Naive B cell (primary cell): ENCODE results near the gene FBRSL1. TPM values are rescaled to one million over a fixed set of nuclear protein-coding genes. Genes with fewer than 3 reads are reported as not detected.

ENCODE experiments used
- ATAC-seq, 2 donors: fragments of 150-1000 bp; cut with Tn5 transposase; 2 replicates each; pipeline ENCODE4 v1.10.0; 2021; ENCODE audit warnings: low read depth in 2 of 2, mild to moderate bottlenecking in 2 of 2, moderate library complexity in 2 of 2
- DNase-seq: peaks from one replicate; pipeline ENCODE4 v3.0.0; 2022
- H3K27ac Mint-ChIP-seq, 6 donors: one replicate each; pipeline ENCODE4 v1.8.0; 2020 to 2022; ENCODE audit warnings: mild to moderate bottlenecking in 6 of 6, mixed read lengths in 6 of 6, moderate library complexity in 5 of 6, inconsistent platforms in 2 of 6
- H3K27me3 Mint-ChIP-seq, 3 donors: one replicate each; pipeline ENCODE4 v1.8.0; 2021 to 2022; ENCODE audit warnings: mixed read lengths in 3 of 3, mild to moderate bottlenecking in 1 of 3
- H3K36me3 Mint-ChIP-seq, 2 donors: one replicate each; pipeline ENCODE4 v1.8.0; 2020 to 2022; ENCODE audit warnings: mixed read lengths in 2 of 2, inconsistent platforms in 1 of 2, mild to moderate bottlenecking in 1 of 2
- H3K4me1 Mint-ChIP-seq, 3 donors: one replicate each; pipeline ENCODE4 v1.8.0; 2020 to 2022; ENCODE audit warnings: mixed read lengths in 3 of 3, inconsistent platforms in 1 of 3, mild to moderate bottlenecking in 1 of 3, moderate library complexity in 1 of 3
- H3K4me3 Mint-ChIP-seq, 8 donors: one replicate each; pipeline ENCODE4 v1.8.0; 2020 to 2022; ENCODE audit warnings: mild to moderate bottlenecking in 8 of 8, mixed read lengths in 8 of 8, moderate library complexity in 8 of 8, inconsistent platforms in 2 of 8
- H3K9me3 Mint-ChIP-seq, 7 donors: one replicate each; pipeline ENCODE4 v1.8.0; 2020 to 2022; ENCODE audit warnings: mixed read lengths in 7 of 7, mild to moderate bottlenecking in 5 of 7, inconsistent platforms in 2 of 7, moderate library complexity in 1 of 7
- polyA plus RNA-seq, 6 donors: library from polyadenylated mRNA; unstranded; fragments of 300-500 nt; fragmentation: Illumina TruSeq; gene quantifications; one replicate each; pipeline ENCODE4 v1.2.3, GENCODE V29; 2021; ENCODE audit warnings: low read depth in 6 of 6

Gene FBRSL1
- polyA plus RNA-seq, 6 donors from 2014 or later, result 0.60 to 5.8 (median 2.9) TPM

DNA sequence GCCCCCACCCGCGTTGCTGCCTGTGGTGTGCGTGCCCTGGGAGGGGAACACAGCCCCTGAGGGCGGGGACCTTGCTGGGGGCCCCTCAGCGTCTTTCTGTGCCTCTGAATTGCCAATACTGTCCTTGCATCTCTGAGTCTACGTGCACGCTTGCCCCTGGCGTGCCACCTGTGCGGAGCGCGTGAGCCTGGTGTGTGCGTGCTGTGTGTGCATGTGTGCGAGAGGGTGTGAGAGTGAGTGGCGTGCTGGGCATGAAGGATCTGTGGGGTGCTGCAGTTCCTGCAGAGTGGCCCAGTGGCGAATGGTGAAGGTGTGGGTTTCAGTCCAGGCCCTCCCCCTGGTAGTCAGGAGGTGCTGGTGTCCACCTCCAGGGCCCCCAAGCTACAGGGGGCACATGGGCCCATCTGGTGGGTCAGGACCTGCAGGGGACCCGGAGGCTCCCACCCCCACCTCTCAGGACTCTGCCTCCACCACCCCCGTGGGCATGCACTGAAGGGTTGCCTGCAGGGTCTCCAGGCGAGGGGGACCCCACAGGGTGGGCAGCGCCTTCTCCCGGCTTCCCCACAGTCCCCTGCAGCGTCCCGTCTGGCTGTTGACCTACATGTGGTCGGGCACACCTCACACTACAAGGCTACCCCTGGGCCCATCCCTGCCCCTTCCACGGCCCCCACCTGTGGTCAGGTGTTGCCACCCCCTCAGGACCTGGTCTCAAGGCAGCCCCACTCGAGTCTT lies 21.0 kb downstream of the FBRSL1 start:
- Mint-ChIP-seq H3K4me3 (peak overlapping the region in 2 of 8 donors; percentile 25 to 60), H3K27ac (no peak overlapping the region), H3K9me3 (peaks cover 0 to 9% (median 3%) of the 10 kb centered on the region in 7 donors), H3K36me3 (peaks cover 8 to 11% of the 10 kb centered on the region in 2 donors), H3K27me3 (no peaks in the 10 kb centered on the region), H3K4me1 (peaks cover 14 to 21% (median 16%) of the 10 kb centered on the region in 3 donors)
- DNase-seq, result no peak
- ATAC-seq, result no peak

DNA sequence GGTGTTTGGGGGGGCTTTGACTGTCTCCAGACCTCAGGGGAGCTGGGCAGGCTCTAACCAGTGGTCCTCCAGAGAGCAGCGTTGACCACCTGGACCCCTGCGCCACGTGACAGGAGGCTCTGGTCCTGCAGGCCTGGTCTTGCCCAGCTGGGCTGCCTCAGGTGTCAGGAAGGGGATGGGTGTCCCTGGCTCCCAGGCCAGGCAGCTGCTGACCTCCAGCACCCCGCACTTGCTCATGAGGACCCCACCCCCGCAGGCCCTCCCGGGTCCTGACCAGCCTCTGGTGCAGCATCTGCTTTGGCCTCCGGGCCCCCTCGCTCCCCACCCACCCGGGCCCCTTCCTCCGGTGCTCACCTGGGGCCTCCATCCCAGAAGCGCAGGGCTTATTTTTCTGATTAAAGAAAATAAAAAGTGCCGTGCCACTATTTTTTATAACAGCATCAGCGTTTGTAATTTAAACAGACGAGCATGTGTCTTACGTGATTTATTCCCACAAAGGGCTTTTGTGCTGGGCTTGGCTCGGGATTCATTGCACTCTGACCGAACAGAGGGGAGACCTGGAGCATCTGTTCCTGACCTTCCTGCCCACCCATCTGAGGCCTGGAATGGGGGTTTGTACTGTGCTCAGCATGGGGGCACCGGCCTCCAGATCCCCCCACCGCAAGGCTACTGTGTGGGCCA lies 21.7 kb downstream of the FBRSL1 start:
- Mint-ChIP-seq H3K4me1 (peaks cover 6 to 13% (median 9%) of the 10 kb centered on the region in 3 donors), H3K4me3 (no peak overlapping the region), H3K9me3 (peaks cover 0 to 12% (median 5%) of the 10 kb centered on the region in 7 donors), H3K27ac (no peak overlapping the region), H3K27me3 (no peaks in the 10 kb centered on the region), H3K36me3 (peaks cover 9 to 13% of the 10 kb centered on the region in 2 donors)
- ATAC-seq (no peak), DNase-seq (no peak)

DNA sequence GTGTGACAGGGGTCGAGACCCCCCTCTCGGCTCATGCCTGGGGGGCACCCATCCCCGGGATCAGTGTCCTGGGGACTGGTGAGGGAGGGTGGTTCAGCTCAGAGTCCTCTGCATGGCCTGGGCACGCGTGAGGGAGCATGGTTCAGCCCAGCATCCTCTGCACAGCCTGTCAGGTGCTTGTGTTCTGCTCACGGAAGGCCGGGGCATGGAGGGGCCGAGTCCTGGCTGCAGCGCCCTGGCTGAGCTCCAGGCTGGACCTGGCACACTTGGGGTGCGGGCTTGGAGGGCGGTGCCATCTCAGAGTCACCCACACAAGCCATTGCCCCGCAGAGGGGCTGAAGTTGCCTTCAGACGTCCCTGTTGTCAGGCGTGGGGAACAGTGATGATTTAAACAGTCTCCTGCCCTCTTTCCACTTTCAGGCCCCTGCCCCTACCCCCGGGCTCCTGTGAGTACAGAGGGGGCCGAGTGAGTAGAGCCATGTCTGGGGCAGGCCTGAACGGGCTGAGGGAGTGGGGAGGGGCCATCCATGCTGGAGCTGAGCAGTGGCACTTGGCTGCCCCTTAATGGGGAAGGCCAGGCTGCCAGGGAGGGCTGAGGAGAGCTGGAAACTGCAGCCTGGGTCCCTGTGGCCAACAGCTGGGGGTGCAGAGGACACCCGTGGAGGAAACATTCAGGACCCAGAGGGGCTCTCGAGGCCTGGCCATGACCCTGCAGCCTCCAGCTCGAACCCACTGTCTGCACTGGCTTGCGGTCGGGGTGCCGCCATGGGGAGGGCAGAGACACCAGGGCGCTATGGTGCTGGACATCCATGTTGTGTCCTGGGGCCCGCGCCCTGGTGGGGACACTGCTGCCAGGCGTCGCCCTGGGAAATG lies 22.5 kb downstream of the FBRSL1 start:
- Mint-ChIP-seq H3K4me1 (peaks cover 5 to 7% (median 7%) of the 10 kb centered on the region in 3 donors), H3K27me3 (no peaks in the 10 kb centered on the region), H3K27ac (peak overlapping the region in 1 of 6 donors; percentile 1), H3K4me3 (peak overlapping the region in 1 of 8 donors; percentile 22), H3K36me3 (peaks cover 9 to 18% of the 10 kb centered on the region in 2 donors), H3K9me3 (peaks cover 0 to 12% (median 5%) of the 10 kb centered on the region in 7 donors)
- DNase-seq, result no peak
- no peak for ATAC-seq

DNA sequence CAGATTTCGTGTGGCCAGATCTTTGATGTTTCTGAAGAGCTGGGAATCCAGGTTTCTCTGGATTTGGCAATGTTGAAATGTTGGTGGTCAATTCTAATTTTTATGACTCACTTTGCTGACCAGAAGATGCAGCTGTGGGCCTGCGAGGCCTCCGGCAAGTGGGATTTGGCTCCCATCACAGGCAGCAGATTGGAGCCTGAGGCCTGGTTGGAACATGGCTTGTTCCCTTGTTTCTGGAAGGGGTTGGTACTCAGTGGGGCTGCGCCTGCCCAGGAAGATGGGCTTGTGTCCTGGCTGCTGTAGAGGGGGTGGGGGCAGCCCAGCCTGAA lies 23.1 kb downstream of the FBRSL1 start:
- peaks cover 8 to 10% (median 8%) of the 10 kb centered on the region in 3 donors for H3K4me1 Mint-ChIP-seq
- ATAC-seq (no peak), DNase-seq (no peak)
- peaks cover under 1 to 12% (median 5%) of the 10 kb centered on the region in 7 donors for H3K9me3 Mint-ChIP-seq
- peak overlapping the region in 1 of 6 donors; percentile 1 for H3K27ac Mint-ChIP-seq
- peaks cover 10 to 24% of the 10 kb centered on the region in 2 donors for H3K36me3 Mint-ChIP-seq
- peak overlapping the region in 1 of 8 donors; percentile 22 for H3K4me3 Mint-ChIP-seq
- no peaks in the 10 kb centered on the region for H3K27me3 Mint-ChIP-seq

DNA sequence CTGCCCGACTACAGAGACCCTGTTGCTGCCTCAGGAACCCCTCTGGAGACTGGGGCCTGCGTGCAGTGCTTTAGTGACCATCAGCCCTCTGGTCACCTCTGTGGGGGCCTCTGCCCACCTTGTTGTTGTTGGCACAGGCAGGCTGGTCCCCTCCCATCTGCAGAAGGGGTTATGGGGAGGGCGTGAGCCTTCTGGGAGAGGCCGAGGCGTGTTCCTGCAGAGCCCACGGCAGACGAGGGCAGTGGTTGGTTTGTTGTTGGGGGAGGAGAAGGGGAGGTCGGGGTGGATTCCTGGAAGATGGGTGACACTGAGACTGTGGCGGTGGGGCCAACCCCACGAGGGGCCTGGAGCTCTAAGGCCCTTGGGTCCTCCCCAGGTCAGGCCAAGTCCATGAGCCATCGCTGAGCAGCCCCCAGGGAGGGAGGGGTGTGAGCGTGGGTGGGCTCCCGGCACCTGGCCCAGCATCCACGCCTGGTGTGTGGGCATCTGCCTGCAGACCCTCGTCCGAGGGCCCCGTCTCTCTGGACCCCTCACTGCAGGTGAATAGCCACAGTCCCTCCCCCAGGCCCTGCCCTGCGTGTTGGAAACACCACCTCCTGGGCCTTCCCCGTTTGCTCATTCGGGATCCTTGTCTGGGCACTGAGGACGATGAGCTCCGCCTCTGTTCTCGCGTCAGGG lies 23.6 kb downstream of the FBRSL1 start:
- peaks cover 16 to 29% of the 10 kb centered on the region in 2 donors for H3K36me3 Mint-ChIP-seq
- no peak for DNase-seq
- peaks cover 13 to 16% (median 14%) of the 10 kb centered on the region in 3 donors for H3K4me1 Mint-ChIP-seq
- ATAC-seq, result no peak
- no peak overlapping the region for H3K4me3 Mint-ChIP-seq
- H3K27me3 Mint-ChIP-seq, result no peaks in the 10 kb centered on the region
- peak overlapping the region in 2 of 6 donors; percentile 1 to 78 for H3K27ac Mint-ChIP-seq
- H3K9me3 Mint-ChIP-seq, result peaks cover 2 to 12% (median 7%) of the 10 kb centered on the region in 7 donors

DNA sequence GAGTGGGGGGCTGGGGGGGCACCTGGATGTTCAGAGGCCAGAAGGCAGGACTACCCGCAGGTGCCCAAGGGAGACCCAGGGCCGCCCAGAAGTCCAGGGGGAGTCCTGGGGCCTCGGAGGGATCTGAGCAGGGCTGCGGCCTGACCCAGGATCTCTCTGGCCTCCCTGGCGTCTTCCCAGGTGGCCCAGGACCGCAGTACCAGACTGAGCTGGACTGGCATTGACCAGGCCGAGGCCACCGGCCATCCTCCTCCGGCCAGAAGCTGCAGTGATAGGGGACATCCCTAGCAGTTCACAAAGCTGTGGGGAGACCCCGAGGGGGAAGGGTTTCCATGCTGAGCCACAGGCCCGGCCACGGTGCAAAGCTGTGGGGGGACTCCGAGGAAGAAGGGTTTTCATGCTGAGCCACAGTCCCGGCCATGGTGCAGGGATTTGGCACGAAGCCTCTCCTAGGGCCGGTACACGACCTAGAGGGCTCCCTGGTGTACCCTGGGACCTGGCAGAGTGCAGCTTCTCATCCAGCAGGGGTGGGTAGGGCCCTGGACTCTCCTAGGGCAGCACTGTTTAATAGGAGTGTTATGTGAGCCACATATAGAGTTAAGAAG lies 24.4 kb downstream of the FBRSL1 start:
- no peak for DNase-seq
- ATAC-seq, result no peak
- Mint-ChIP-seq H3K36me3 (peaks cover 20 to 37% of the 10 kb centered on the region in 2 donors), H3K27me3 (no peaks in the 10 kb centered on the region), H3K27ac (no peak overlapping the region), H3K9me3 (peaks cover 2 to 12% (median 11%) of the 10 kb centered on the region in 7 donors), H3K4me1 (peaks cover 13 to 22% (median 21%) of the 10 kb centered on the region in 3 donors), H3K4me3 (no peak overlapping the region)

DNA sequence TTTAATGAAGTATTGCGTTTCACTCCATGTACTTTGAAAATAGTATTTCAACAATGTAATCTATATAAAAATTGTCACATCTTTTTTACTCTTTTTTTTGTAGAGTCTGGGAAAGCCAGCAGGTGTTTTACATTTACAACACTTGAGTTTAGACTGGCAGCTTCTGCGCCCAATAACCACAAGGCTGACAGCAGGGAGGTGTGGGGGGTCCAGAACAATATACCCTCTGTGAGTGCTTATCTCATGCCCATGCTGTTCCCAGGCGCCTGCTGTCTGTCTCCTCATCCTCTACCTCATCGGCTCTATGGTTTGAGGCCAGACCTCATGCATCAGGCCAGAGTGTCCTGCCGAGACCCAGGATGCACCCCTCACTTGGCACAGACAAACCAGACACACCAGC lies 24.9 kb downstream of the FBRSL1 start:
- DNase-seq (no peak), ATAC-seq (no peak)
- peaks cover 13 to 24% (median 23%) of the 10 kb centered on the region in 3 donors for H3K4me1 Mint-ChIP-seq
- H3K36me3 Mint-ChIP-seq, result peaks cover 20 to 39% of the 10 kb centered on the region in 2 donors
- H3K27ac Mint-ChIP-seq, result peak overlapping the region in 1 of 6 donors; percentile 33
- H3K9me3 Mint-ChIP-seq, result peaks cover 2 to 12% (median 11%) of the 10 kb centered on the region in 7 donors
- H3K4me3 Mint-ChIP-seq, result no peak overlapping the region
- H3K27me3 Mint-ChIP-seq, result no peaks in the 10 kb centered on the region

DNA sequence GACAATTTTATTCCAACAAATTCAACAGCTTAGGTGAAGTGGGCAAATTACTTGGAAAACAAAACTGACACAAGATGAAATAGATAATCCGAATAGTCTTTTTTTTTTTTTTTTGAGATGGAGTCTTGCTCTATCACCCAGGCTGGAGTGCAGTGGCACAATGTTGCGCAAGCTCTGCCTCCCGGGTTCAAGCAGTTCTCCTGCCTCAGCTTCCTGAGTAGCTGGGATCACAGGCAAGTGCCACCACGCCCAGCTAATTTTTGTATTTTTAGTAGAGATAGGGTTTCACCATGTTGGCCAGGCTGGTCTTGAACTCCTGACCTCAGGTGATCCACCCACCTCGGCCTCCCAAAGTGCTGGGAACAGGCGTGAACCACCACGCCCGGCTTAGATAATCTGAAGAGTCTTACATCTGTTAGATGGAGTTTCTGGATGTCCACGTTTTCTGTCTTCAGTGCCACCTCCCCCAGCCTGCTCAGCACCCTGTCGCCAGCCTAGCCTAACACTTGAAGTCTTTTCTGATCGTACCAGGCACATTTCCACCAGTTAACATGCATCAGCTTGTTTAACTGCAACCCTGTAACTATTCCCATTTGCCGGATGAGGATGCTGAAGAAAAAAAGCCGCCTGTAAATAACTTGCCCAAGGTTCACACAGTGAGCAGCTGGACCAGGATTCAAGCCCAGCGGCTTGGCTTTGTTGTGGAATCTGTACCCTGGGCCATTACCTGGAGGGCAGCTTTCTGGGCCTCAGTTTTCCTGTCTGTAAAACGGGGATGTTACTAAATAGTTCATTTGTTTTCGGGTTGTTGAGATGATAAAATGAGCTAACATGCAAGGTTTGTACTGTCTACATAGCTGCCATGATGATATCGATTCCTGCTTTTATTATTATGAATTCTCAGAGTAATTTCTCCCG lies 26.4 kb downstream of the FBRSL1 start:
- Mint-ChIP-seq H3K27me3 (no peaks in the 10 kb centered on the region), H3K27ac (peak overlapping the region in 1 of 6 donors; percentile 26), H3K4me3 (no peak overlapping the region), H3K36me3 (peaks cover 20 to 39% of the 10 kb centered on the region in 2 donors), H3K9me3 (peaks cover 2 to 12% (median 11%) of the 10 kb centered on the region in 7 donors), H3K4me1 (peaks cover 16 to 35% (median 29%) of the 10 kb centered on the region in 3 donors)
- DNase-seq (no peak), ATAC-seq (no peak)

DNA sequence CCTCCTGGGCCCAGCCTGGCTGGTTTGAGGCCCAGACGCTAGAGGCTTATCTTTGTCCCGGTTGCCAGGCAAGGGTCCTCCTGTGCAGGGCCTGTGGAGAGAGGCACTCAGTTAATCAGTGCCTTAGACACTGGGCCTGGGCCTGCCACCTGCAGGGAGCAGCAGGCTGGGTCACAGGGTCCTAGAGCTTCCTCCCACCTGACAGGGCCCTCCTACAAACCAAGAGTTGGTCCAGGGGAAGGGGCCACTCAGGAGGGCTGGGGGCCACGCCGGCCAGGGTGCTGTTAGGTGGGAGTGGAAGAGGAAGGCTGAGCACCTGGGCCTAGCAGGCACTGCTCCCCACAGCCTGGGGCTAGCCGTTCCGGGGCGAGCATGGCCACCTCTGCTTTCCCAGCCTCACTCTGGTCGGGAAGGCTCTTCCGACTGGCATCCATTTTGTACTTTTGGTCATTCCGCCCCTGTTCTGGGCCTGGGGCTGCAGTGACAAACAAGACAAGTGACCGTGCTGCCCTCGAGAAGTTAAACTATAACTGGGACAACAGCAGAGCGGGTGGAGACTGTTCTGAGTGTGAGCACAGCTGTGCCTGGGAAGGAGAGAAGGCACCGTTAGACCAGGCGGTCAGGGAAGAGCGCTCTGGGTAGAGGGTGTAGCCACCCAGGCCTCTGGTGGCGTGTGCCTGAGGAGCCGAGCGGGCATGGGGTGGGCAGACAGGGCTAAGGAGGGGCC lies 27.2 kb downstream of the FBRSL1 start:
- DNase-seq (no peak), ATAC-seq (no peak)
- Mint-ChIP-seq H3K36me3 (peaks cover 20 to 39% of the 10 kb centered on the region in 2 donors), H3K4me1 (peaks cover 18 to 41% (median 33%) of the 10 kb centered on the region in 3 donors), H3K27me3 (no peaks in the 10 kb centered on the region), H3K27ac (peak overlapping the region in 3 of 6 donors; percentile 26 to 96 (median 38)), H3K4me3 (no peak overlapping the region), H3K9me3 (peaks cover 2 to 12% (median 11%) of the 10 kb centered on the region in 7 donors)

DNA sequence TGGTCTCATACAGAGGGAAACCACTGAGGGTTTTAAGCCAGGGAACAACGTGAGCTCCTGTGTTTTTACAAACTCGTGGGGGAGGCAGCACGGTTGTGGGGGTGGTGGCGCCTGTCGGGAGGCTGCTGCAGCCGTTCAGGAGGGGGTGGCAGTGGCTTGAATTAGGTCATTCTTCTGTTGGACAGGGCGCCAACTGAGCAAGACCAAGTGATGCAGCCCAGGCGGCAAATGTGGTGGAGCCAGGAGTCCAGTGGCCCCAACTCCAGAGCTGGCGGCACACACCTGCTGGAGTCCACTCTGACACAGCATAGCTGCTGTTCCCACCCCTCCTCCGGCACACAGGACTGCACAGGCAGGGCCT lies 27.8 kb downstream of the FBRSL1 start:
- H3K4me3 Mint-ChIP-seq, result peak overlapping the region in 1 of 8 donors; percentile 28
- peaks cover 2 to 12% (median 11%) of the 10 kb centered on the region in 7 donors for H3K9me3 Mint-ChIP-seq
- peak overlapping the region in 2 of 6 donors; percentile 38 to 96 for H3K27ac Mint-ChIP-seq
- H3K36me3 Mint-ChIP-seq, result peaks cover 20 to 39% of the 10 kb centered on the region in 2 donors
- no peaks in the 10 kb centered on the region for H3K27me3 Mint-ChIP-seq
- ATAC-seq, result no peak
- DNase-seq, result no peak
- H3K4me1 Mint-ChIP-seq, result peaks cover 18 to 41% (median 33%) of the 10 kb centered on the region in 3 donors

DNA sequence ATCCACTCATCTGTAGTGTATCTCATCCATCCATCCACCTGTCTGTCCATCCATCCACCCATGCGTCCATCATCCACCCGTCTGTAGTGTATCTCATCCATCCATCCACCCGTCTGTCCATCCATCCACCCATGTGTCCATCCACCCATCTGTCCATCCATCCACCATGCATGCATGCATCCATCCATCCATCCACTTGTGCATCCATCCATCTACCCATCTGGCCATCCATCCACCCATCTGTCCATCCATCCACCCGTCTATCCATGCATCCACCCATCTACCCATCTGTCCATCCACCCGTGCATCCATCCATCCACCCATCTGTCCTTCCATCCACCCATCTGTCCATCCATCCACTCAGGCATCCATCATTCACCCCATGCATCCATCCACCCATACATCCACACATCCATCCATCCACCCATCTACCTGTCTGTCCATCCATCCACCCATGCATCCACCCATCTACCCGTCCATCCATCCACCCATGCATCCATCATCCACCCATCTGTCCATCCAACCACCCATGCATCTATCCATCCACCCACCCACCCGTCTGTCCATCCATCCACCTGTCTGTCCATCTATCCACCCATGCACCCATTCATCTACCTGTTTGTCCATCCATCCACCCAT lies 28.5 kb downstream of the FBRSL1 start:
- H3K27ac Mint-ChIP-seq, result peak overlapping the region in 2 of 6 donors; percentile 2 to 23
- peaks cover 14 to 48% (median 28%) of the 10 kb centered on the region in 3 donors for H3K4me1 Mint-ChIP-seq
- peaks cover 2 to 12% (median 11%) of the 10 kb centered on the region in 7 donors for H3K9me3 Mint-ChIP-seq
- ATAC-seq, result no peak
- H3K4me3 Mint-ChIP-seq, result peak overlapping the region in 1 of 8 donors; percentile 28
- H3K27me3 Mint-ChIP-seq, result no peaks in the 10 kb centered on the region
- DNase-seq, result no peak
- H3K36me3 Mint-ChIP-seq, result peaks cover 20 to 39% of the 10 kb centered on the region in 2 donors
